Lung (tissue), 12 donors: ENCODE data around the gene TLE5. TPM values are rescaled to one million over a fixed set of nuclear protein-coding genes. Genes with fewer than 3 reads are reported as not detected.

Source experiments
- ATAC-seq: fragments of 200-7000 bp; cut with Tn5 transposase; one replicate; pipeline ENCODE4 v1.9.1; 2020; ENCODE audit warnings: moderate number of reproducible peaks; ENCODE audit not compliant: insufficient read depth, low FRiP score
- DNase-seq, 3 donors: peaks; one replicate each; pipeline ENCODE4 v3.0.0-alpha.2; 2013 to 2017
- H3K27ac ChIP-seq, 2 donors: one replicate each; pipeline ENCODE4 v1.5.1; 2013; ENCODE audit warnings: mild to moderate bottlenecking in 2 of 2, moderate library complexity in 2 of 2, control low read depth in 1 of 2, inconsistent platforms in 1 of 2, low read depth in 1 of 2, low read length in 1 of 2
- H3K27me3 ChIP-seq, 3 donors: one replicate each; pipeline ENCODE4 v1.5.1; 2013; ENCODE audit warnings: low read length in 2 of 3; ENCODE audit not compliant: control insufficient read depth in 3 of 3, insufficient read depth in 3 of 3
- H3K36me3 ChIP-seq, 4 donors: one replicate each; pipeline ENCODE4 v1.5.1; 2013; ENCODE audit warnings: low read length in 4 of 4, mild to moderate bottlenecking in 1 of 4, moderate library complexity in 1 of 4; ENCODE audit not compliant: control insufficient read depth in 4 of 4, insufficient read depth in 4 of 4
- H3K4me1 ChIP-seq, 5 donors: one replicate each; pipeline ENCODE4 v1.5.1; 2013; ENCODE audit warnings: low read length in 5 of 5, mild to moderate bottlenecking in 2 of 5, moderate library complexity in 1 of 5; ENCODE audit not compliant: control insufficient read depth in 5 of 5, insufficient read depth in 5 of 5
- H3K4me3 ChIP-seq: one replicate; pipeline ENCODE4 v1.5.1; 2013; ENCODE audit warnings: mild to moderate bottlenecking, control low read depth, moderate library complexity
- H3K9ac ChIP-seq, 2 donors: one replicate each; pipeline ENCODE4 v1.5.1; 2013; ENCODE audit warnings: low read length in 2 of 2, control low read depth in 1 of 2; ENCODE audit not compliant: insufficient read depth in 1 of 2
- H3K9me3 ChIP-seq, 4 donors: one replicate each; pipeline ENCODE4 v1.5.1; 2013; ENCODE audit warnings: low read length in 3 of 4, mild to moderate bottlenecking in 1 of 4, moderate library complexity in 1 of 4; ENCODE audit not compliant: control insufficient read depth in 4 of 4, insufficient read depth in 3 of 4
- WGBS, 2 donors: extraction: QIAGEN DNeasy Blood & Tissue Kit; methylation state at CpG; one replicate each; pipeline ENCODE4 v1.1.7; 2013; 5-methylcytosine and 5-hydroxymethylcytosine counted together
- polyA plus RNA-seq, 2 donors: library from polyadenylated mRNA; stranded (reverse); fragments of 200-250 nt; gene quantifications; one replicate each; pipeline ENCODE4 v1.2.1, GENCODE V29; 2013
- total RNA-seq, 2 donors: library from RNA; depleted of rRNA in 1 of 2; stranded (reverse); fragments of >200 nt in 1 of 2; gene quantifications; one replicate each; pipeline ENCODE4 v1.2.1, GENCODE V29; 2014 to 2021
- TF ChIP-seq, protein P1 (sequence below): IDR thresholded peaks from 2 replicates; pipeline ENCODE4 v1.5.1; 2012; ENCODE audit warnings: mild to moderate bottlenecking; ENCODE audit errors: control extremely low read depth, extremely low read depth
- donor health status: control.
- donor health status: control.
- donor health status: Bipolar disorder and iron deficiency.
- donor health status: healthy.
- donor health status: DM: yes; HTN: yes; CAD: no.

TLE5 gene
- total and polyA plus RNA-seq, 4 donors = 179 to 797 (median 410) TPM

DNA sequence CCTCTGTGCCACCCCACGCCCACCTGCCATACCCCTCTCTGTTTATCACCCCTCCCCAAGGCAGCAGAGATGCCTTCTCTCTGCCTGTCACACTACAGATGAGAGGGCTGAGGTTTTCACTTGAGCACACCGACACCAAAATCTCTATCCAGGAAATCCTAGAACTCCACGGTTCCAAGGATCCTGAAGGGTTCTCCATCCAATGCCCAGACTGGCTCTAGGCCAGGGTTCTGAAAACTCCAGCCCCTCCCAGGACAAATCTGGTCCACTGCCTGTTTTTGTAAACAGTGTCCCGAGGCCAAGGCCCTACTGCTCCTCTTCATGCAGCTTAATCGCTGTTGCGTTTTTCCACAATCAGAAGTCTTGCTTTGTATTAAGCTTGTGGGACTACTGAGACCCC is 53.3 kb downstream of the TLE5 start:
- Histone ChIP-seq H3K4me3 (no peak overlapping the region), H3K27me3 (no peaks in the 10 kb centered on the region), H3K9me3 (no peaks in the 10 kb centered on the region), H3K9ac (no peak overlapping the region), H3K4me1 (no peaks in the 10 kb centered on the region), H3K36me3 (peaks cover 0 to 62% (median 34%) of the 10 kb centered on the region in 4 donors), H3K27ac (no peak overlapping the region)
- ATAC-seq (no peak), DNase-seq (no peak)
- TF ChIP-seq, protein P1, sequence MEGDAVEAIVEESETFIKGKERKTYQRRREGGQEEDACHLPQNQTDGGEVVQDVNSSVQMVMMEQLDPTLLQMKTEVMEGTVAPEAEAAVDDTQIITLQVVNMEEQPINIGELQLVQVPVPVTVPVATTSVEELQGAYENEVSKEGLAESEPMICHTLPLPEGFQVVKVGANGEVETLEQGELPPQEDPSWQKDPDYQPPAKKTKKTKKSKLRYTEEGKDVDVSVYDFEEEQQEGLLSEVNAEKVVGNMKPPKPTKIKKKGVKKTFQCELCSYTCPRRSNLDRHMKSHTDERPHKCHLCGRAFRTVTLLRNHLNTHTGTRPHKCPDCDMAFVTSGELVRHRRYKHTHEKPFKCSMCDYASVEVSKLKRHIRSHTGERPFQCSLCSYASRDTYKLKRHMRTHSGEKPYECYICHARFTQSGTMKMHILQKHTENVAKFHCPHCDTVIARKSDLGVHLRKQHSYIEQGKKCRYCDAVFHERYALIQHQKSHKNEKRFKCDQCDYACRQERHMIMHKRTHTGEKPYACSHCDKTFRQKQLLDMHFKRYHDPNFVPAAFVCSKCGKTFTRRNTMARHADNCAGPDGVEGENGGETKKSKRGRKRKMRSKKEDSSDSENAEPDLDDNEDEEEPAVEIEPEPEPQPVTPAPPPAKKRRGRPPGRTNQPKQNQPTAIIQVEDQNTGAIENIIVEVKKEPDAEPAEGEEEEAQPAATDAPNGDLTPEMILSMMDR = no peak
- 77 to 82% methylated on average over 6 of the region's 6 CpGs for WGBS, 2 donors

DNA sequence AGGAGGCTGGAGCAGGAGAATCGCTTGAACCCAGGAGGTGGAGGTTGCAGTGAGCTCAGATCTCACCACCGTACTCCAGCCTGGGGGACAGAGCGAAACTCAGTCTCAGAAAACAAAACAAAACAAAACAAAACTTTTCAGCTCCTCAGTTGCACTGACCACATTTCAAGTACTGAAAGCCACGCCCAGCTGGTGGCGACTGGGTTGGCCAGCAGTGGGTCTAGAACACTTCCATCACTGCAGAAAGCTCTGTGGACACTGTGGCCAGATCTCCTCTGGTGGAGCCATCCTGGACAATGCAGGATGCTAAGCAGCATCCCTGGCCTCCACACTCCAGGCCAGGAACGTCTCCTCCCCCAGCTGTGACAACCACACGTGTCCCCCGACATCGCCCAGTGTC is 54.3 kb downstream of the TLE5 start:
- TF ChIP-seq, protein P1 = no peak
- DNase-seq (no peak), ATAC-seq (no peak)
- 88 to 89% methylated on average over 9 of the region's 9 CpGs for WGBS, 2 donors
- Histone ChIP-seq H3K4me1 (no peaks in the 10 kb centered on the region), H3K9ac (no peak overlapping the region), H3K4me3 (no peak overlapping the region), H3K36me3 (peaks cover 0 to 58% (median 32%) of the 10 kb centered on the region in 4 donors), H3K27me3 (no peaks in the 10 kb centered on the region), H3K9me3 (no peaks in the 10 kb centered on the region), H3K27ac (no peak overlapping the region)

DNA sequence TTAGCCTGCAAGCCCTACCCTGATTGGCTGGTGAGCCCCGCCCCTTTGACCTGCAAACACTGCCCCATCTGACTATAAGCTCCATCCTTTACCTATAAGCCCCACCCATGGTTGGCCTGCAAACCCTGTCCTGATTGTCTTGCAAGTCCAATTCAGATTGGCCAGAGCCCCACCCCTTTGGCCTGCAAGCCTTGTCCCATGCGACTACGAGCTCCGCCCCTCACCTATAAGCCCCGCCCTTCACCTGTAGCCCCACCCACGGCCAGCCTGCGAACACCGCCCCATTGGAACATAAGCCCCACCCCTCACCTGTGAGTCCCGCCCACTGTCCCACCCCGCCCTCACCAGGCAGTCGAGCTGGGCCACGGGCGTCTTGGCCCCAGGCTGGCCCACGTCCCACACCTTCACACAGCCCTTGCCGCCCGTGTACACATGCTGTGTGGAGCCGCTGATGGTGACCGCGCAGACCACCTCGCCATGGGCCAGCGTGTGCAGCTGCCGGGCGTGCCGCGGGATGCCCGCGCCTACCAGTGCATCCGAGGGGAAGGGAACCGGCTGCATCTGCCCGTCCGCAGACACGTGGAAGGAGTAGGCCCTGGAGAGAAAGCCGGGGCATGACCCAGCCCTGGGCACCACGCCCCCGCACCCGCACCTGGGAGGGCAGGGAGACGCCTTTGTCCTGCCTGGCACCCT is 56.1 kb downstream of the TLE5 start:
- WGBS, 2 donors = 78 to 86% methylated on average over 37 of the region's 37 CpGs
- H3K36me3 ChIP-seq = peaks cover 0 to 60% (median 31%) of the 10 kb centered on the region in 4 donors
- ATAC-seq = no peak
- TF ChIP-seq, protein P1 = no peak
- no peaks in the 10 kb centered on the region for H3K4me1 ChIP-seq
- no peaks in the 10 kb centered on the region for H3K27me3 ChIP-seq
- no peaks in the 10 kb centered on the region for H3K9me3 ChIP-seq
- no peak overlapping the region for H3K4me3 ChIP-seq
- H3K9ac ChIP-seq = no peak overlapping the region
- no peak overlapping the region for H3K27ac ChIP-seq
- no peak for DNase-seq

DNA sequence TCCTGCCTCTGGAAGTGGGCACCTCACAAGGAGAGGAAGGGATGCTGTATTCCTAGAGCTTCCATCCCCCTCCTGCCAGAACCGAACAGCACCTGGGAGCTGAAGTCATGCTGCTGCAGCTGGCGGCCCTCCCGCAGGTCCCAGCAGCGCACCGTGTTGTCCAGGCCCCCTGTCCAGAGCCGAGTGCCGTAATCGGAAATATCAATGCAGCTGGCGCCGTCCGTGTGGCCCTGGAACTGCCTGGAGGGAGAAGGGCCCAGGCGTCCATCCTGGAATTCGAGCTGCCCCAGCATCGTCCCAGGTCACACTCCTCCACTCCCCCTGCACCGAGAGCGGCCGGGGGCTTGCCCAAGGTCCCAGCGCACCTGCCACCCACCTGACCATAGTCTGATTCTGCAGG is 57.0 kb downstream of the TLE5 start:
- DNase-seq = no peak
- no peaks in the 10 kb centered on the region for H3K9me3 ChIP-seq
- H3K9ac ChIP-seq = no peak overlapping the region
- H3K27ac ChIP-seq = no peak overlapping the region
- no peaks in the 10 kb centered on the region for H3K4me1 ChIP-seq
- H3K36me3 ChIP-seq = peaks cover 0 to 59% (median 30%) of the 10 kb centered on the region in 4 donors
- no peaks in the 10 kb centered on the region for H3K27me3 ChIP-seq
- no peak overlapping the region for H3K4me3 ChIP-seq
- no peak for ATAC-seq
- 92 to 94% methylated on average over 18 of the region's 18 CpGs for WGBS, 2 donors
- TF ChIP-seq, protein P1 = no peak
